ENCODE measurements around the gene CTU2. TPM values are rescaled to one million over a fixed set of nuclear protein-coding genes. Genes with fewer than 3 reads are reported as not detected.
"Not testable (repeated sequence)": the region's sequence is repeated elsewhere in the genome, so short reads cannot be mapped to it uniquely, and the experiment has no call there.

Gene CTU2
- total RNA-seq, 1 experiment from 2014 or later, result 39.5 TPM

- TF ChIP-seq, protein P1, sequence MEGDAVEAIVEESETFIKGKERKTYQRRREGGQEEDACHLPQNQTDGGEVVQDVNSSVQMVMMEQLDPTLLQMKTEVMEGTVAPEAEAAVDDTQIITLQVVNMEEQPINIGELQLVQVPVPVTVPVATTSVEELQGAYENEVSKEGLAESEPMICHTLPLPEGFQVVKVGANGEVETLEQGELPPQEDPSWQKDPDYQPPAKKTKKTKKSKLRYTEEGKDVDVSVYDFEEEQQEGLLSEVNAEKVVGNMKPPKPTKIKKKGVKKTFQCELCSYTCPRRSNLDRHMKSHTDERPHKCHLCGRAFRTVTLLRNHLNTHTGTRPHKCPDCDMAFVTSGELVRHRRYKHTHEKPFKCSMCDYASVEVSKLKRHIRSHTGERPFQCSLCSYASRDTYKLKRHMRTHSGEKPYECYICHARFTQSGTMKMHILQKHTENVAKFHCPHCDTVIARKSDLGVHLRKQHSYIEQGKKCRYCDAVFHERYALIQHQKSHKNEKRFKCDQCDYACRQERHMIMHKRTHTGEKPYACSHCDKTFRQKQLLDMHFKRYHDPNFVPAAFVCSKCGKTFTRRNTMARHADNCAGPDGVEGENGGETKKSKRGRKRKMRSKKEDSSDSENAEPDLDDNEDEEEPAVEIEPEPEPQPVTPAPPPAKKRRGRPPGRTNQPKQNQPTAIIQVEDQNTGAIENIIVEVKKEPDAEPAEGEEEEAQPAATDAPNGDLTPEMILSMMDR (IDR thresholded peaks at IDR 0.05; ENCODE audit: unreplicated experiment), result no peak
- Mint-ChIP-seq H3K27ac (ENCODE audit: unreplicated experiment) (no peak overlapping the region), H3K36me3 (ENCODE audit: insufficient read depth, unreplicated experiment) (peaks cover 58% of the 10 kb centered on the region), H3K9me3 (ENCODE audit: low read depth, unreplicated experiment) (no peaks in the 10 kb centered on the region), H3K4me1 (ENCODE audit: low read depth, unreplicated experiment) (no peaks in the 10 kb centered on the region), H3K27me3 (ENCODE audit: unreplicated experiment) (no peaks in the 10 kb centered on the region), H3K4me3 (ENCODE audit: low read depth, unreplicated experiment) (no peak overlapping the region)
- CTCF ChIA-PET, result interaction anchor here (0.6 kb wide), 1 partner anchor 1034 kb away, joined by 3 read pairs; no protein-coding TSS in a partner anchor
- no TSS peak for BruUV-seq (replicated peaks)
- DNase-seq, result no peak
- intact Hi-C loops (cut with micrococcal nuclease; ENCODE audit: unreplicated experiment), result no loop called here
Observed at GRCh38 chr16:88665570-88665969, 40.7 kb upstream of the CTU2 start.

GRCh38 chr16:88667461-88667860 lies 38.8 kb upstream of the CTU2 start:
- no peaks in the 10 kb centered on the region for H3K27me3 Mint-ChIP-seq (ENCODE audit: unreplicated experiment)
- H3K36me3 Mint-ChIP-seq (ENCODE audit: insufficient read depth, unreplicated experiment), result peaks cover 46% of the 10 kb centered on the region
- peak overlapping the region; percentile 5 for H3K27ac Mint-ChIP-seq (ENCODE audit: unreplicated experiment)
- intact Hi-C loops (cut with micrococcal nuclease; ENCODE audit: unreplicated experiment), result no loop called here
- BruUV-seq (replicated peaks), result no TSS peak
- H3K4me3 Mint-ChIP-seq (ENCODE audit: low read depth, unreplicated experiment), result no peak overlapping the region
- CTCF ChIA-PET, result no interaction called here
- TF ChIP-seq, protein P1 (IDR thresholded peaks at IDR 0.05; ENCODE audit: unreplicated experiment), result no peak
- H3K9me3 Mint-ChIP-seq (ENCODE audit: low read depth, unreplicated experiment), result no peaks in the 10 kb centered on the region
- no peak for DNase-seq
- no peaks in the 10 kb centered on the region for H3K4me1 Mint-ChIP-seq (ENCODE audit: low read depth, unreplicated experiment)

DNA sequence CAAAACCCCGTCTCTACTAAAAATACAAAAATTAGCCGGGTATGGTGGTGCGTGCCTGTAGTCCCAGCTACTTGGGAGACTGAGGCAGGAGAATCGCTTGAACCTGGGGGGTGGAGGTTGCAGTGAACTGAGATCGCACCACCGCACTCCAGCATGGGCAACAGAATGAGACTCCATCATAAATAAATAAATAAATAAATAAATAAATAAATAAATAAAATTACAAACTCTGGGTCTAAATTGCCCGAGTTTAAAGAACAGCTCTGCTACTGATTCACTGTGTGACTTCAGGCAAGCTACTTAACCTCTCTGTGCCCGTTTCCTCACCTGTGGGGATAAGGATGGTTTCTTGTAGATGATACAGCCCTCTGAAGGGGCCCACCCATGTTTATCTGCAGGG lies 36.8 kb upstream of the CTU2 start:
- H3K4me1 Mint-ChIP-seq (ENCODE audit: low read depth, unreplicated experiment); H3K9me3 Mint-ChIP-seq (ENCODE audit: low read depth, unreplicated experiment); H3K27ac Mint-ChIP-seq (ENCODE audit: unreplicated experiment); intact Hi-C loops (cut with micrococcal nuclease; ENCODE audit: unreplicated experiment); BruUV-seq (replicated peaks); DNase-seq; H3K27me3 Mint-ChIP-seq (ENCODE audit: unreplicated experiment); H3K4me3 Mint-ChIP-seq (ENCODE audit: low read depth, unreplicated experiment): not testable (repeated sequence)
- CTCF ChIA-PET, result interaction anchor here (0.6 kb wide), 1 partner anchor 330 kb away, joined by 3 read pairs; no protein-coding TSS in a partner anchor
- peaks cover 36% of the 10 kb centered on the region for H3K36me3 Mint-ChIP-seq (ENCODE audit: insufficient read depth, unreplicated experiment)

DNA sequence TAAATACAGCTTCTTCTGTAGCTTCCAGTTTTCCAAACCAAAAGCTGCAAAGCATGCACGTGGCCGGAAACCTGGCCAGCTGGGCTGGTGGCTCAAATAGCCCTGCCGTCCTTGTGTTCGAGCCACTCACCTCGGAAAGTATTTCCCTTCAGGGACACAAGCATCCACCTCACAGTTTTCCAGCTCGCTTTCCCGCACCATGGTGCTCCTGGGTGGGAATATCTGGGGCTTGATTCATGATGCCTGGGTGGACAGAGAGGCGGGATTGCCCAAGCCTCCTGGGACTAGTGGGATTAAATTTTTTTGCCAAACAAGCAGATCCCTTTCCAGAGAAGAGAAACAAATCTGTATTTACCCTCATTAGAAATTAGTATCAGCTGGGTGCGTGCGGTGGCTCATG lies 36.3 kb upstream of the CTU2 start:
- CTCF ChIA-PET, result no interaction called here
- Mint-ChIP-seq H3K4me3 (ENCODE audit: low read depth, unreplicated experiment) (no peak overlapping the region), H3K27me3 (ENCODE audit: unreplicated experiment) (no peaks in the 10 kb centered on the region), H3K36me3 (ENCODE audit: insufficient read depth, unreplicated experiment) (peaks cover 37% of the 10 kb centered on the region), H3K9me3 (ENCODE audit: low read depth, unreplicated experiment) (no peaks in the 10 kb centered on the region), H3K4me1 (ENCODE audit: low read depth, unreplicated experiment) (no peaks in the 10 kb centered on the region), H3K27ac (ENCODE audit: unreplicated experiment) (no peak overlapping the region)
- DNase-seq, result no peak
- intact Hi-C loops (cut with micrococcal nuclease; ENCODE audit: unreplicated experiment), result no loop called here
- TF ChIP-seq, protein P1 (IDR thresholded peaks at IDR 0.05; ENCODE audit: unreplicated experiment), result no peak
- no TSS peak for BruUV-seq (replicated peaks)

DNA sequence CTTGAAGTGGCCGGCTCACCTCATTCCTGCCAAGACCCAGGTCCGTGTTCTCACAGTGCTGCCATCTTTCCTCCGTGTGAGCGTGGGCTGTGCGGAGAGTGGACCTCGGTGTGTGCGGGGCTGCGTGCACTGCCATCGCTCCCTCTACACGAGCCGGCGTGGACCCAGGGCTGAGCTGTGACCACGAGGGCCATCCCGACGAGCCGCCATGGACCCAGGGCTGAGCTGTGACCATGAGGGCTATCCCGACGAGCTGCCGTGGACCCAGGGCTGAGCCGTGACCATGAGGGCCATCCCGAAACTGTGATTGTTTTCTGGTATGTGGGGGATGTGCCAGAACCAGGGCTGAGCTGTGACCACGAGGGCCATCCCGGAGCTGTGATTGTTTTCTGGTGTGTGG lies 34.5 kb upstream of the CTU2 start:
- TF ChIP-seq, protein P1 (IDR thresholded peaks at IDR 0.05; ENCODE audit: unreplicated experiment), result no peak
- Mint-ChIP-seq H3K27ac (ENCODE audit: unreplicated experiment) (no peak overlapping the region), H3K4me1 (ENCODE audit: low read depth, unreplicated experiment) (no peaks in the 10 kb centered on the region), H3K9me3 (ENCODE audit: low read depth, unreplicated experiment) (no peaks in the 10 kb centered on the region), H3K4me3 (ENCODE audit: low read depth, unreplicated experiment) (no peak overlapping the region), H3K36me3 (ENCODE audit: insufficient read depth, unreplicated experiment) (peaks cover 38% of the 10 kb centered on the region), H3K27me3 (ENCODE audit: unreplicated experiment) (no peaks in the 10 kb centered on the region)
- CTCF ChIA-PET, result interaction anchor here (0.6 to 0.8 kb wide), 2 partner anchors 12 to 14 kb away, joined by 3 to 4 read pairs; no protein-coding TSS in a partner anchor
- BruUV-seq (replicated peaks), result no TSS peak
- DNase-seq, result no peak
- intact Hi-C loops (cut with micrococcal nuclease; ENCODE audit: unreplicated experiment), result no loop called here
